Spleen (tissue), 7 donors: ENCODE data around the gene MID1.

ENCODE experiments used
- CTCF ChIP-seq, 11 experiments: fragments of 200-600 bp in 7 of 11; fragments of 450-650 bp in 4 of 11; sonication (generic) in 4 of 11; IDR thresholded peaks in 8 of 11; conservative IDR thresholded peaks in 3 of 11; 1 replicate in 7 of 11; 2 replicates in 4 of 11; pipeline versions ENCODE4 v1.4.0 to v1.8.0; 2016 to 2021; ENCODE audit warnings: antibody characterized with exemption in 11 of 11, inconsistent platforms in 4 of 11, mild to moderate bottlenecking in 1 of 11
- POLR2A ChIP-seq, 3 donors: fragments of 450-650 bp; IDR thresholded peaks; one replicate each; pipeline ENCODE4 v1.5.1; 2017; ENCODE audit warnings: antibody characterized with exemption in 3 of 3, mild to moderate bottlenecking in 1 of 3
- POLR2AphosphoS5 ChIP-seq, 3 donors: sonication (generic); formaldehyde crosslinking; IDR thresholded peaks; one replicate each; pipeline ENCODE4 v1.5.1; 2017; ENCODE audit warnings: antibody characterized with exemption in 3 of 3
- donor health status: DM: no; HTN: no; CAD: no; lungs with moderate emphysema.
- donor health status: DM: no; HTN: no; CAD: no.
- donor health status: DM: no; HTN: no; CAD: no.

- TF ChIP-seq CTCF (IDR thresholded peaks at IDR 0.05 in 8 of 11, conservative IDR thresholded peaks at IDR 0.05 in 3 of 11) (no peak), POLR2A (IDR thresholded peaks at IDR 0.05) (no peak), POLR2AphosphoS5 (IDR thresholded peaks at IDR 0.05) (no peak)
These were observed 113.2 kb downstream of the MID1 start for GRCh38 chrX:10507181-10507580.
